ENCODE data around the gene COL1A1.

Gene COL1A1

GRCh38 chr17:50187751-50188530 is 13.5 kb downstream of the COL1A1 start:
- Histone ChIP-seq H3K36me3 (ENCODE audit: control insufficient read depth, insufficient read depth, low read length) (peaks cover 2% of the 10 kb centered on the region), H3K4me3 (replicated peaks; ENCODE audit: low read depth, low read length) (no peak overlapping the region), H3K27me3 (replicated peaks; ENCODE audit: control insufficient read depth, insufficient read depth, low read length) (no peaks in the 10 kb centered on the region)
- TF ChIP-seq CTCF (IDR thresholded peaks at IDR 0.05; ENCODE audit: insufficient read depth, low read length, poor library complexity, severe bottlenecking), result no peak
- no peak for DNase-seq (ENCODE audit: extremely low read depth, insufficient read length)

GRCh38 chr17:50187394-50187725 is 14.1 kb downstream of the COL1A1 start:
- Histone ChIP-seq H3K27me3 (replicated peaks; ENCODE audit: control insufficient read depth, insufficient read depth, low read length) (no peaks in the 10 kb centered on the region), H3K4me3 (replicated peaks; ENCODE audit: low read depth, low read length) (no peak overlapping the region), H3K36me3 (ENCODE audit: control insufficient read depth, insufficient read depth, low read length) (peaks cover 2% of the 10 kb centered on the region)
- TF ChIP-seq CTCF (IDR thresholded peaks at IDR 0.05; ENCODE audit: insufficient read depth, low read length, poor library complexity, severe bottlenecking), result no peak
- DNase-seq (ENCODE audit: extremely low read depth, insufficient read length), result no peak

- no peak for DNase-seq (ENCODE audit: extremely low read depth, insufficient read length)
- no peak for TF ChIP-seq CTCF (IDR thresholded peaks at IDR 0.05; ENCODE audit: insufficient read depth, low read length, poor library complexity, severe bottlenecking)
- Histone ChIP-seq H3K36me3 (ENCODE audit: control insufficient read depth, insufficient read depth, low read length) (peaks cover 2% of the 10 kb centered on the region), H3K27me3 (replicated peaks; ENCODE audit: control insufficient read depth, insufficient read depth, low read length) (no peaks in the 10 kb centered on the region), H3K4me3 (replicated peaks; ENCODE audit: low read depth, low read length) (no peak overlapping the region)
These were observed 14.6 kb downstream of the COL1A1 start for GRCh38 chr17:50186661-50187393.

- peaks cover 2% of the 10 kb centered on the region for H3K36me3 ChIP-seq (ENCODE audit: control insufficient read depth, insufficient read depth, low read length)
- no peak for DNase-seq (ENCODE audit: extremely low read depth, insufficient read length)
- TF ChIP-seq CTCF (IDR thresholded peaks at IDR 0.05; ENCODE audit: insufficient read depth, low read length, poor library complexity, severe bottlenecking), result no peak
- no peaks in the 10 kb centered on the region for H3K27me3 ChIP-seq (replicated peaks; ENCODE audit: control insufficient read depth, insufficient read depth, low read length)
- H3K4me3 ChIP-seq (replicated peaks; ENCODE audit: low read depth, low read length), result no peak overlapping the region
These were observed 15.6 kb downstream of the COL1A1 start for GRCh38 chr17:50185631-50186471.

GRCh38 chr17:50184611-50185398 is 16.6 kb downstream of the COL1A1 start:
- no peaks in the 10 kb centered on the region for H3K27me3 ChIP-seq (replicated peaks; ENCODE audit: control insufficient read depth, insufficient read depth, low read length)
- no peak overlapping the region for H3K4me3 ChIP-seq (replicated peaks; ENCODE audit: low read depth, low read length)
- no peak for DNase-seq (ENCODE audit: extremely low read depth, insufficient read length)
- peaks cover 2% of the 10 kb centered on the region for H3K36me3 ChIP-seq (ENCODE audit: control insufficient read depth, insufficient read depth, low read length)
- no peak for TF ChIP-seq CTCF (IDR thresholded peaks at IDR 0.05; ENCODE audit: insufficient read depth, low read length, poor library complexity, severe bottlenecking)

All from GM06990 (cell line).